Lower leg skin (tissue), 3 donors: Measurements from ENCODE around the gene EMB.
"Not testable (repeated sequence)": the region's sequence is repeated elsewhere in the genome, so short reads cannot be mapped to it uniquely, and the experiment has no call there.

ENCODE experiments used
- POLR2A ChIP-seq, 2 donors: fragments of 450-650 bp; IDR thresholded peaks; one replicate each; pipeline ENCODE4 v1.6.1; 2016 to 2017; ENCODE audit warnings: antibody characterized with exemption in 2 of 2, mild to moderate bottlenecking in 1 of 2, moderate library complexity in 1 of 2
- TF ChIP-seq, protein P1 (sequence below), 3 donors: fragments of 450-650 bp; IDR thresholded peaks; one replicate each; pipeline ENCODE4 v1.5.1; 2016; ENCODE audit warnings: antibody characterized with exemption in 3 of 3, mild to moderate bottlenecking in 3 of 3, moderate library complexity in 2 of 3

- not testable (repeated sequence) for TF ChIP-seq POLR2A (IDR thresholded peaks at IDR 0.05)
- TF ChIP-seq, protein P1, sequence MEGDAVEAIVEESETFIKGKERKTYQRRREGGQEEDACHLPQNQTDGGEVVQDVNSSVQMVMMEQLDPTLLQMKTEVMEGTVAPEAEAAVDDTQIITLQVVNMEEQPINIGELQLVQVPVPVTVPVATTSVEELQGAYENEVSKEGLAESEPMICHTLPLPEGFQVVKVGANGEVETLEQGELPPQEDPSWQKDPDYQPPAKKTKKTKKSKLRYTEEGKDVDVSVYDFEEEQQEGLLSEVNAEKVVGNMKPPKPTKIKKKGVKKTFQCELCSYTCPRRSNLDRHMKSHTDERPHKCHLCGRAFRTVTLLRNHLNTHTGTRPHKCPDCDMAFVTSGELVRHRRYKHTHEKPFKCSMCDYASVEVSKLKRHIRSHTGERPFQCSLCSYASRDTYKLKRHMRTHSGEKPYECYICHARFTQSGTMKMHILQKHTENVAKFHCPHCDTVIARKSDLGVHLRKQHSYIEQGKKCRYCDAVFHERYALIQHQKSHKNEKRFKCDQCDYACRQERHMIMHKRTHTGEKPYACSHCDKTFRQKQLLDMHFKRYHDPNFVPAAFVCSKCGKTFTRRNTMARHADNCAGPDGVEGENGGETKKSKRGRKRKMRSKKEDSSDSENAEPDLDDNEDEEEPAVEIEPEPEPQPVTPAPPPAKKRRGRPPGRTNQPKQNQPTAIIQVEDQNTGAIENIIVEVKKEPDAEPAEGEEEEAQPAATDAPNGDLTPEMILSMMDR (IDR thresholded peaks at IDR 0.05): not testable (repeated sequence)
These were observed 37.7 kb upstream of the EMB start for GRCh38 chr5:50478790-50479189.
